Prostate gland (tissue), 2 donors: ENCODE results near the gene CCT2. TPM values are rescaled to one million over a fixed set of nuclear protein-coding genes. Genes with fewer than 3 reads are reported as not detected.

Source experiments
- DNase-seq: peaks from one replicate; pipeline ENCODE4 v3.0.0-alpha.2; 2019; ENCODE audit warnings: low spot score
- H3K27ac ChIP-seq, 2 donors: fragments of 200-600 bp; sonication (generic); 2 replicates each; pipeline ENCODE4 v1.5.1; 2017 to 2019
- H3K27me3 ChIP-seq: fragments of 200-600 bp; sonication (generic); replicated peaks from 2 replicates; pipeline ENCODE4 v1.5.1; 2019; ENCODE audit not compliant: insufficient read depth
- H3K36me3 ChIP-seq, 2 donors: fragments of 200-600 bp; sonication (generic); 1 replicate in 1 of 2; 2 replicates in 1 of 2; pipeline versions ENCODE4 v1.5.1 to v1.8.1; 2017 to 2019
- H3K4me1 ChIP-seq: fragments of 200-600 bp; sonication (generic); replicated peaks from 2 replicates; pipeline ENCODE4 v1.5.1; 2019
- H3K4me3 ChIP-seq, 2 donors: fragments of 200-600 bp; sonication (generic); 2 replicates each; pipeline ENCODE4 v1.5.1; 2017 to 2019
- H3K9me3 ChIP-seq: fragments of 200-600 bp; sonication (generic); 2 replicates; pipeline ENCODE4 v1.5.1; 2017
- POLR2A ChIP-seq: fragments of 450-650 bp; IDR thresholded peaks from one replicate; pipeline ENCODE4 v1.6.1; 2016; ENCODE audit warnings: antibody characterized with exemption, mild to moderate bottlenecking
- POLR2AphosphoS5 ChIP-seq: sonication (generic); formaldehyde crosslinking; IDR thresholded peaks from one replicate; pipeline ENCODE4 v1.6.1; 2017; ENCODE audit warnings: antibody characterized with exemption
- WGBS: methylation state at CpG from one replicate; pipeline ENCODE4 v1.1.5; 2018; 5-methylcytosine and 5-hydroxymethylcytosine counted together
- intact Hi-C: fragments of 100-400 bp; cut with DNase I; formaldehyde crosslinking; loops from one replicate; pipeline ENCODE4 v1.14.2; 2022
- total RNA-seq, 2 donors: library from RNA; depleted of rRNA; stranded (reverse); fragments of >200 nt; gene quantifications; one replicate each; pipeline ENCODE4 v1.1.0, GENCODE V29; 2016
- TF ChIP-seq, protein P1 (sequence below), 4 experiments: fragments of 200-600 bp in 2 of 4; fragments of 450-650 bp in 2 of 4; sonication (generic) in 2 of 4; IDR thresholded peaks; 1 replicate in 3 of 4; 2 replicates in 1 of 4; pipeline ENCODE4 v1.5.1; 2016 to 2019; ENCODE audit warnings: antibody characterized with exemption in 4 of 4, mild to moderate bottlenecking in 2 of 4, moderate library complexity in 2 of 4

CCT2 gene
- total RNA-seq, 2 donors from 2014 or later, result 86.7 to 116 TPM

DNA sequence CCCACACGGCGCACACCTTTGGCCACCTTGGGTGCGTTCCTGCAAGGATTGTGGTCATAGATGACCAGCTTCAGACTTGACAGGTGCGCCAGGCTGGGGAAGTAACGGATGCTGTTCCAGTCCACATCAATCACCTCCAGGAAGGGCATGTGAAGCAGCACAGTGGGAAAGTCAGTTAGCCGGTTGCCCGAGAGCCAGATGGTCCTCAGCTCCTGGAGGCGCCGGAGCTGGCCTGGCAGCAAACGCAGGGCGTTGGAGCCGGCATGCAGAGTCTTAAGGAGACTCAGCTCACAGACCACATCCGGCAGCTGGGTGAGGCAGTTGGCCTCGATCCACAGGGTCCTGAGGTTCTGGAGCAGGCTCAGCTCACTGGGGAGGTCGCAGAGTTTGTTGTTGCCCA is 24.9 kb downstream of the CCT2 start:
- no peak for DNase-seq
- H3K9me3 ChIP-seq, result no peaks in the 10 kb centered on the region
- no peak overlapping the region for H3K27ac ChIP-seq
- H3K4me3 ChIP-seq, result no peak overlapping the region
- 94% methylated on average over 15 of the region's 15 CpGs for WGBS
- intact Hi-C loops, result no loop called here
- no peaks in the 10 kb centered on the region for H3K36me3 ChIP-seq
- TF ChIP-seq POLR2AphosphoS5 (no peak), POLR2A (no peak)
- TF ChIP-seq, protein P1, sequence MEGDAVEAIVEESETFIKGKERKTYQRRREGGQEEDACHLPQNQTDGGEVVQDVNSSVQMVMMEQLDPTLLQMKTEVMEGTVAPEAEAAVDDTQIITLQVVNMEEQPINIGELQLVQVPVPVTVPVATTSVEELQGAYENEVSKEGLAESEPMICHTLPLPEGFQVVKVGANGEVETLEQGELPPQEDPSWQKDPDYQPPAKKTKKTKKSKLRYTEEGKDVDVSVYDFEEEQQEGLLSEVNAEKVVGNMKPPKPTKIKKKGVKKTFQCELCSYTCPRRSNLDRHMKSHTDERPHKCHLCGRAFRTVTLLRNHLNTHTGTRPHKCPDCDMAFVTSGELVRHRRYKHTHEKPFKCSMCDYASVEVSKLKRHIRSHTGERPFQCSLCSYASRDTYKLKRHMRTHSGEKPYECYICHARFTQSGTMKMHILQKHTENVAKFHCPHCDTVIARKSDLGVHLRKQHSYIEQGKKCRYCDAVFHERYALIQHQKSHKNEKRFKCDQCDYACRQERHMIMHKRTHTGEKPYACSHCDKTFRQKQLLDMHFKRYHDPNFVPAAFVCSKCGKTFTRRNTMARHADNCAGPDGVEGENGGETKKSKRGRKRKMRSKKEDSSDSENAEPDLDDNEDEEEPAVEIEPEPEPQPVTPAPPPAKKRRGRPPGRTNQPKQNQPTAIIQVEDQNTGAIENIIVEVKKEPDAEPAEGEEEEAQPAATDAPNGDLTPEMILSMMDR (IDR thresholded peaks at IDR 0.05), result no peak
- no peaks in the 10 kb centered on the region for H3K27me3 ChIP-seq
- no peaks in the 10 kb centered on the region for H3K4me1 ChIP-seq

DNA sequence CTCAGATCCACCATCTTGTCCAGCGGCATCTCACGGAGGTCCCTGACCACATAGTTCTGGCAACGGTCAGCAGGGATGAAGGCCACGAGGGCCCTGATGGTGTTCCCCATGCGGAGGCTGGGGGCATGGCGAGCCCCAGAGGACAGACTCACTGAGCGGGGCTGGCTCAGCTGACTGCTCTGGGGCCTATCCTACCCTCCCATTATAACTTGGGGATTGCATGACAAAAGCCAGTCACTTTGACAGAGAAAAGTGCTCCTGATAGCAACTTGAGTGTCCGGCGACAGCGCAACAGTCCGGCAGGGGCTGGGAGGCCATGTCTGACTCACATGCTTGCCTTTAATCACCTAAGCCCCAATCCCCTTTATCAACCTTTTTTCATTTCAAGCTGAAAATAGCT is 25.5 kb downstream of the CCT2 start, which contains the start of gene LRRC10:
Gene LRRC10 (minus strand): TSS at position 179 of the 400 bp plus-strand sequence. CDS start 69 bp downstream, at position 110.
- Histone ChIP-seq H3K27ac (no peak within 1 kb of the TSS), H3K36me3 (no peaks in the 10 kb centered on the region), H3K4me3 (no peak within 1 kb of the TSS), H3K27me3 (no peaks in the 10 kb centered on the region), H3K9me3 (no peaks in the 10 kb centered on the region), H3K4me1 (no peaks in the 10 kb centered on the region)
- DNase-seq, result no peak
- WGBS, result 96% methylated on average over 11 of the region's 11 CpGs
- TF ChIP-seq POLR2A, result no peak
- TF ChIP-seq, protein P1 (IDR thresholded peaks at IDR 0.05), result no peak
- no peak for TF ChIP-seq POLR2AphosphoS5
- intact Hi-C loops, result no loop called here

DNA sequence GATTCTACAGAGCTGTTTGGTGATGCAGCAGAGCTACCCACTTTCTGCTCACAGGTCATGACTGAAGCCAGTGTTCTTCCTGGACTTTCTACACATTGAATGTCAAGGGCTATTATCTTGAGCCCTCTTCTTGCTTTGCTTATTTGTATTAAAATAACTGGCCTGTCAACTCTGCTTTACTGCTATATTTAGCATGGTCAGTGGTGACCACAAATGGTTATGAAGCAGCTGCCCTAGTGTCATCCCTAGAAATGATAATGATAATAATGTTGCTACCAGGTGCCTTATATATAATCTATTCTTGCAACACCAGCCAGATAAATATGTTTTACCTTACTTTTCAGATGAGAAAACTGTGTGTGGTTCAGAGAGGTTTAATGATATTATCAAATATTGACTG is 28.1 kb downstream of the CCT2 start:
- intact Hi-C loops, result no loop called here
- DNase-seq, result no peak
- Histone ChIP-seq H3K9me3 (no peaks in the 10 kb centered on the region), H3K36me3 (no peaks in the 10 kb centered on the region), H3K4me3 (no peak overlapping the region), H3K27me3 (no peaks in the 10 kb centered on the region), H3K4me1 (no peaks in the 10 kb centered on the region), H3K27ac (no peak overlapping the region)
- TF ChIP-seq POLR2A (no peak), POLR2AphosphoS5 (no peak)
- TF ChIP-seq, protein P1 (IDR thresholded peaks at IDR 0.05), result no peak

DNA sequence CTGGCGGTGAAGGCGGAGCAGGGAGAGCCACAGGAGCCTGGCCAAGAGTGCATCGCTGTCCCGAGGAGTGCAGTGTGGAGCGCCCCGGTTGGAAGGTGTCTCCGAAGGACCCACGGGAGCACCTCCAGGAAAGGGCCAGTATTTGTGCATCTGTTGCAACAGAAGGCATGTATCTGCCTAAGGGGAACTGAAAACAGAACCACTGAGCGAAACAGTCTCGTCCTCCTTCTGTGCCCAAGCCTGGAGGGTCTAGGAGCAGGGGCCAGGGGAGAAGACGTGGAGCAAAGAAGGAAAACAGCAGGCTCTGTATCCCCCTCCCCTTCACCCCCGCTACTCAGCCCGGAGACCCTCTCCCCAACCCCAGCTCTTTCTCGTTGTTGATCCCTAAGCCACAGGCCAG is 30.8 kb downstream of the CCT2 start:
- DNase-seq, result no peak
- Histone ChIP-seq H3K4me3 (no peak overlapping the region), H3K27ac (no peak overlapping the region), H3K36me3 (no peaks in the 10 kb centered on the region), H3K27me3 (no peaks in the 10 kb centered on the region), H3K9me3 (no peaks in the 10 kb centered on the region), H3K4me1 (no peaks in the 10 kb centered on the region)
- intact Hi-C loops, result no loop called here
- 75% methylated on average over 14 of the region's 14 CpGs for WGBS
- TF ChIP-seq POLR2A (no peak), POLR2AphosphoS5 (no peak)
- TF ChIP-seq, protein P1 (IDR thresholded peaks at IDR 0.05), result no peak

DNA sequence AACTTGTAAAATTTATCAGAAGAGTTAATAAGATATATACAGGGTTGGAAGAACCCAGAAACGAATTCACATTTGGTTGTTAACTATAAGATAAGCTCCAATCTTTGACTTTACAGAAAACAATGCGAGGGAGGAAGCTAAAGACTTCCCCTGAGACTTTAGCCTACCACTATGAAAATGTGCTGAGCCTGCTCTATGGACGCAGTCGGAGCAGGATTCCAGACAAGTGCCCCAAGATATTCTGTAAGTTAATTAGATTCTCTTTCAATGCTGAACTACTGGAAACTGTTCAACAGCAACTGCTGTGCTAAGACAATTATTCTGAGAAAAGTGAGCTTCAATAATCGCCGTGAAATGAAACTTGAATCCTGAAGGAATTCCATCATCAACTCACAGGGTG is 33.8 kb downstream of the CCT2 start:
- intact Hi-C loops, result no loop called here
- 64% methylated on average over 6 of the region's 6 CpGs for WGBS

More for the DNA sequence above, 33.8 kb downstream of the CCT2 start:
- no peaks in the 10 kb centered on the region for H3K27me3 ChIP-seq
- H3K27ac ChIP-seq, result no peak overlapping the region
- H3K36me3 ChIP-seq, result no peaks in the 10 kb centered on the region
- no peak for DNase-seq
- TF ChIP-seq, protein P1 (IDR thresholded peaks at IDR 0.05), result no peak
- TF ChIP-seq POLR2A (no peak), POLR2AphosphoS5 (no peak)
- no peak overlapping the region for H3K4me3 ChIP-seq
- no peaks in the 10 kb centered on the region for H3K9me3 ChIP-seq
- no peaks in the 10 kb centered on the region for H3K4me1 ChIP-seq
